A673 (cell line): ENCODE measurements around the gene VAC14.

Experiments used
- CTCF ChIP-seq: fragments of 300-800, 200-600 bp; sonication (generic); conservative IDR thresholded peaks from 2 replicates; pipeline ENCODE4 v1.5.1; 2017; ENCODE audit warnings: low read depth, mild to moderate bottlenecking, antibody characterized with exemption, low read length, moderate library complexity, mixed read lengths
- EZH2 ChIP-seq: fragments of 200-600 bp; sonication (generic); IDR thresholded peaks from 2 replicates; pipeline ENCODE4 v1.6.1; 2017; ENCODE audit warnings: borderline replicate concordance, low read depth, mild to moderate bottlenecking, mixed read lengths, antibody characterized with exemption, low read length; ENCODE audit not compliant: poor library complexity, severe bottlenecking

- TF ChIP-seq CTCF (no peak), EZH2 (no peak)
Measured at GRCh38 chr16:70656712-70657263, 144.2 kb downstream of the VAC14 start.
